Measurements from ENCODE around the gene PALM2AKAP2.

DNA sequence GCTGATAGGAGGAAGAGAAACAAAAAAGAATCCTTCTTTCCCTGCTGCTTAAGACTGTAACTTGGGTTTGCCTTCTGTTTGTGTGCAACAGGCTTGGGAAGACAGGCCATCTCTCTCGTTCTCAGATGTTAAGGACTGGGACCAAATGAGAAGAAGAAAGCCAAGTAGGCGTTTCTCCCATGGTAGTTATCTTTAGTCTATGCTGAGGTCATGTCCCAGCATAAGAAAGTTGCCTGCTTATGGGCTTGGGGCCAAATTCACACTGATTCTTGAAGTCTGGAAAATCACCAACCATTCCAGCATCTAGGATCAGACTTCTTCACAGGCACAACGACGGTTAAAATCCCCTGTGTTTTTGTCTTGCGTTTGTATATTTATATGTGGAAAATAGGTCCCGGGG is 44.2 kb upstream of the PALM2AKAP2 start:
- TF ChIP-seq, protein P1, sequence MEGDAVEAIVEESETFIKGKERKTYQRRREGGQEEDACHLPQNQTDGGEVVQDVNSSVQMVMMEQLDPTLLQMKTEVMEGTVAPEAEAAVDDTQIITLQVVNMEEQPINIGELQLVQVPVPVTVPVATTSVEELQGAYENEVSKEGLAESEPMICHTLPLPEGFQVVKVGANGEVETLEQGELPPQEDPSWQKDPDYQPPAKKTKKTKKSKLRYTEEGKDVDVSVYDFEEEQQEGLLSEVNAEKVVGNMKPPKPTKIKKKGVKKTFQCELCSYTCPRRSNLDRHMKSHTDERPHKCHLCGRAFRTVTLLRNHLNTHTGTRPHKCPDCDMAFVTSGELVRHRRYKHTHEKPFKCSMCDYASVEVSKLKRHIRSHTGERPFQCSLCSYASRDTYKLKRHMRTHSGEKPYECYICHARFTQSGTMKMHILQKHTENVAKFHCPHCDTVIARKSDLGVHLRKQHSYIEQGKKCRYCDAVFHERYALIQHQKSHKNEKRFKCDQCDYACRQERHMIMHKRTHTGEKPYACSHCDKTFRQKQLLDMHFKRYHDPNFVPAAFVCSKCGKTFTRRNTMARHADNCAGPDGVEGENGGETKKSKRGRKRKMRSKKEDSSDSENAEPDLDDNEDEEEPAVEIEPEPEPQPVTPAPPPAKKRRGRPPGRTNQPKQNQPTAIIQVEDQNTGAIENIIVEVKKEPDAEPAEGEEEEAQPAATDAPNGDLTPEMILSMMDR (IDR thresholded peaks at IDR 0.05 in 4 of 5, conservative IDR thresholded peaks at IDR 0.05 in 1 of 5): no peak
- no peak for TF ChIP-seq POLR2A (IDR thresholded peaks at IDR 0.05)

Measured in gastrocnemius medialis (tissue), 4 donors.